SU-DHL-6 (cell line): Measurements from ENCODE around the gene ALAS2.
"Not testable (repeated sequence)": the region's sequence is repeated elsewhere in the genome, so short reads cannot be mapped to it uniquely, and the experiment has no call there.

Experiments used
- H2AFZ ChIP-seq: fragments of 200-600 bp; sonication (generic); 2 replicates; pipeline ENCODE4 v1.6.1; 2014; ENCODE audit warnings: low read depth, mild to moderate bottlenecking, moderate library complexity, mixed read lengths, antibody characterized with exemption, low read length; ENCODE audit not compliant: severe bottlenecking
- H3F3A ChIP-seq: fragments of 200-600 bp; shearing (Covaris generic); 2 replicates; pipeline ENCODE4 v1.6.0; 2016; ENCODE audit warnings: antibody characterized with exemption, mild to moderate bottlenecking; ENCODE audit not compliant: insufficient read depth
- H3K27ac ChIP-seq: fragments of 200-600 bp; sonication (generic); 2 replicates; pipeline ENCODE4 v1.5.1; 2016; ENCODE audit warnings: low read depth, mild to moderate bottlenecking, low read length, moderate library complexity, mixed read lengths
- H3K27me3 ChIP-seq: fragments of 200-600 bp; sonication (generic), shearing (Covaris generic); 2 replicates; pipeline ENCODE4 v1.6.0; 2014; ENCODE audit warnings: mild to moderate bottlenecking, low read length
- H3K36me3 ChIP-seq: fragments of 200-600 bp; sonication (generic); 2 replicates; pipeline ENCODE4 v1.6.1; 2014; ENCODE audit warnings: mild to moderate bottlenecking, low read length, mixed read lengths
- H3K4me2 ChIP-seq: fragments of 300-600, 200-600 bp; shearing (Covaris generic), sonication (generic); 2 replicates; pipeline ENCODE4 v1.6.0; 2014; ENCODE audit warnings: low read length, low read depth, mild to moderate bottlenecking; ENCODE audit not compliant: poor library complexity, severe bottlenecking
- H3K4me3 ChIP-seq: fragments of 200-600 bp; sonication (generic); 2 replicates; pipeline ENCODE4 v1.5.1; 2014; ENCODE audit warnings: antibody characterized with exemption, low read length, mild to moderate bottlenecking, mixed read lengths; ENCODE audit not compliant: insufficient read depth, poor library complexity, severe bottlenecking
- H3K79me2 ChIP-seq: fragments of 200-600 bp; sonication (generic); 2 replicates; pipeline ENCODE4 v1.6.1; 2014; ENCODE audit warnings: mild to moderate bottlenecking, low read length, moderate library complexity; ENCODE audit not compliant: insufficient read depth
- H3K9ac ChIP-seq: fragments of 200-600 bp; sonication (generic); 2 replicates; pipeline ENCODE4 v1.7.0; 2014; ENCODE audit warnings: mild to moderate bottlenecking, low read length
- H3K9me2 ChIP-seq: fragments of 200-600 bp; sonication (generic); replicated peaks from 2 replicates; pipeline ENCODE4 v1.6.1; 2014; ENCODE audit warnings: low read length; ENCODE audit not compliant: insufficient read depth
- H3K9me3 ChIP-seq: fragments of 200-600 bp; sonication (generic); 2 replicates; pipeline ENCODE4 v1.6.1; 2014; ENCODE audit warnings: low read length, mixed read lengths; ENCODE audit not compliant: insufficient read depth
- H4K20me1 ChIP-seq: fragments of 200-600 bp; sonication (generic); 2 replicates; pipeline ENCODE4 v1.6.1; 2014; ENCODE audit warnings: low read depth, mild to moderate bottlenecking, antibody characterized with exemption, low read length, moderate library complexity, mixed read lengths
- EZH2phosphoT487 ChIP-seq: fragments of 200-600 bp; sonication (generic), shearing (Covaris generic); conservative IDR thresholded peaks from 2 replicates; pipeline ENCODE4 v1.6.1; 2018; ENCODE audit warnings: mild to moderate bottlenecking, antibody characterized with exemption, low read length, moderate library complexity, mixed read lengths
- TF ChIP-seq, protein P1 (sequence below): fragments of 200-600 bp; sonication (generic); IDR thresholded peaks from one replicate; pipeline ENCODE4 v1.5.1; 2017; ENCODE audit warnings: antibody characterized with exemption, mild to moderate bottlenecking, low read length, moderate library complexity; ENCODE audit not compliant: insufficient read depth, poor library complexity, severe bottlenecking

Gene ALAS2

DNA sequence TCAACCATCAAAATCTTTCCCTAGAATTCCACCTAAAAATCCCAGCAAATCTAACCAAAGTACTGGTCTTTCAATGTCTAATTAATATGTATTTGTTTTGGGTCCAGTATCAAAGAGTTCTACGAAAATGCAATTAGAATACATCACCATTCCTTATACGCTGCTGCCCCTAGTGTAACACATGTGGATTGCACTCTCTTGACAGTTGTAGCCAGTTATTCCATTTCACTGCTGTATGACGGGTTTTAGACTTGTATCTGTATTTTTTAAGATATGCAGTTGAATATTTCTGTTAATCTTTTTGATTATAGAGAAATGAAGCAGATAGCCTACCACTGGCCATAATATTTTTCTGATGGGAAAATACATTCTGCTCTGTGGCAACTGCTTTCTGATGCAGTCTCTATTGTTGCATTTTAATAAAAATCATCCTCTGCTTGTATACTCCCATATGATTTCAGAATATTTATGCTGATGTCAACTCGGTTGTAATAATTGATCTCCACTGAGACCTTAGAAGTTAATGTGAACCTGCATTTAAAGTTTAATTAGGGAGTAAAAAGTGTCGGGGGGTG, 27.0 kb upstream of the ALAS2 start:
- Histone ChIP-seq H2AFZ (no peak overlapping the region), H3K4me3 (no peak overlapping the region), H3K9ac (no peak overlapping the region), H3K27me3 (no peaks in the 10 kb centered on the region), H4K20me1 (no peaks in the 10 kb centered on the region), H3K36me3 (no peaks in the 10 kb centered on the region), H3K27ac (no peak overlapping the region), H3K4me2 (peak overlapping the region; percentile 10), H3K79me2 (no peaks in the 10 kb centered on the region), H3K9me3 (no peaks in the 10 kb centered on the region), H3K9me2 (no peaks in the 10 kb centered on the region), H3F3A (no peaks in the 10 kb centered on the region)
- TF ChIP-seq, protein P1, sequence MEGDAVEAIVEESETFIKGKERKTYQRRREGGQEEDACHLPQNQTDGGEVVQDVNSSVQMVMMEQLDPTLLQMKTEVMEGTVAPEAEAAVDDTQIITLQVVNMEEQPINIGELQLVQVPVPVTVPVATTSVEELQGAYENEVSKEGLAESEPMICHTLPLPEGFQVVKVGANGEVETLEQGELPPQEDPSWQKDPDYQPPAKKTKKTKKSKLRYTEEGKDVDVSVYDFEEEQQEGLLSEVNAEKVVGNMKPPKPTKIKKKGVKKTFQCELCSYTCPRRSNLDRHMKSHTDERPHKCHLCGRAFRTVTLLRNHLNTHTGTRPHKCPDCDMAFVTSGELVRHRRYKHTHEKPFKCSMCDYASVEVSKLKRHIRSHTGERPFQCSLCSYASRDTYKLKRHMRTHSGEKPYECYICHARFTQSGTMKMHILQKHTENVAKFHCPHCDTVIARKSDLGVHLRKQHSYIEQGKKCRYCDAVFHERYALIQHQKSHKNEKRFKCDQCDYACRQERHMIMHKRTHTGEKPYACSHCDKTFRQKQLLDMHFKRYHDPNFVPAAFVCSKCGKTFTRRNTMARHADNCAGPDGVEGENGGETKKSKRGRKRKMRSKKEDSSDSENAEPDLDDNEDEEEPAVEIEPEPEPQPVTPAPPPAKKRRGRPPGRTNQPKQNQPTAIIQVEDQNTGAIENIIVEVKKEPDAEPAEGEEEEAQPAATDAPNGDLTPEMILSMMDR: peak; percentile 49
- no peak for TF ChIP-seq EZH2phosphoT487

DNA sequence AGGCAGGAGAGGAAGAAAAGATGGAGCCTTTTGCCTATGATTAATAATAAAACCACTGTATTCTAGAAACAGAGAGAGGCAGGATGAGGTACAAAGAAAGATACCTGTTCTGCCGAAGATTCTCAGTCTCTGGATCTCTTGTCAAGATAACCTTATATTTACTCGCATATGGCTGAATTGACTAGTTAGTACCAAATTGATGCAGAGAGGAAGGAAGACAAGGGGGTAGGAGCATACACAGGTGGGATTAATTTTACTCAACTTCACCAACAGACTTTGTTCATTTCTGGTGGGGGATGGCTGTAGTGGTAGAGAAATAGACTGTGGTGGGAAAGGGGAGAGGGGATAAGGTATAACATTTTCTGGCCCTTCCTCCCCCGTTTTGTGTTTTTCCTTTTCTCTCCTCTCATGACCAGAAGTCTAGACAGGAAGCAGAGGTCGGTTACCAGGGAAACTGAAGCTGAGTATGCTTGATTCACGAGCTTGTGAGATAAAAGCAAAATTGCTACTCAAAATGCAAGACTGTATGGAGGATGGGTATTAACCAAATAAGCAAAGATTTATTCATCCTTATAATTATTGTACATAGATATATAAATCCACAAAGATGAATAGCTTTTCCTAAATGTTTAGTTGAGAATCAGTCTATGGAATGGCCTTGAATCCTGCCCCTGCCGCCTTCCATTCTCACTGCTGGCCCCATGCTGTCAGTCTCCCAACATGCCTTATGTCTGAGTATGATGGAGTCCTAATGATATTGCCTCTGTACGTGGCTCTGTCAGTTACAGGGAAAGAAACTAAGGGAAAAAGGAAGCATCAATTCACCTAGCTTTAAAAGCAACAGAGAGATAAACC, 26.3 kb upstream of the ALAS2 start:
- no peaks in the 10 kb centered on the region for H3F3A ChIP-seq
- no peak overlapping the region for H3K9ac ChIP-seq
- no peaks in the 10 kb centered on the region for H3K9me2 ChIP-seq
- H3K4me3 ChIP-seq: no peak overlapping the region
- no peaks in the 10 kb centered on the region for H3K79me2 ChIP-seq
- H3K4me2 ChIP-seq: peak overlapping the region; percentile 10
- H3K36me3 ChIP-seq: no peaks in the 10 kb centered on the region
- H3K27ac ChIP-seq: no peak overlapping the region
- H2AFZ ChIP-seq: no peak overlapping the region
- TF ChIP-seq, protein P1: no peak
- no peak for TF ChIP-seq EZH2phosphoT487
- no peaks in the 10 kb centered on the region for H3K9me3 ChIP-seq
- no peaks in the 10 kb centered on the region for H3K27me3 ChIP-seq
- H4K20me1 ChIP-seq: no peaks in the 10 kb centered on the region

DNA sequence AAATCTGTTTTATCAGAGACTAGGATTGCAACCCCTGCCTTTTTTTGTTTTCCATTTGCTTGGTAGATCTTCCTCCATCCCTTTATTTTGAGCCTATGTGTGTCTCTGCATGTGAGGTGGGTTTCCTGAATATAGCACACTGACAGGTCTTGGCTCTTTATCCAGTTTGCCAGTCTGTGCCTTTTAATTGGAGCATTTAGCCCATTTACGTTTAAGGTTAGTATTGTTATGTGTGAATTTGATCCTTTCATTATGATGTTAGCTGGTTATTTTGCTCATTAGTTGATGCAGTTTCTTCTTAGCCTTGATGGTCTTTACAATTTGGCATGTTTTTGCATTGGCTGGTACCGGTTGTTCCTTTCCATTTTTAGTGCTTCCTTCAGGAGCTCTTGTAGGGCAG, 19.8 kb upstream of the ALAS2 start:
- H3K36me3 ChIP-seq, H3K4me2 ChIP-seq, H3K79me2 ChIP-seq, H3K9me3 ChIP-seq, H3K9ac ChIP-seq, H3K9me2 ChIP-seq, H3F3A ChIP-seq, H3K27ac ChIP-seq, H2AFZ ChIP-seq, H3K27me3 ChIP-seq, H4K20me1 ChIP-seq, H3K4me3 ChIP-seq: not testable (repeated sequence)

DNA sequence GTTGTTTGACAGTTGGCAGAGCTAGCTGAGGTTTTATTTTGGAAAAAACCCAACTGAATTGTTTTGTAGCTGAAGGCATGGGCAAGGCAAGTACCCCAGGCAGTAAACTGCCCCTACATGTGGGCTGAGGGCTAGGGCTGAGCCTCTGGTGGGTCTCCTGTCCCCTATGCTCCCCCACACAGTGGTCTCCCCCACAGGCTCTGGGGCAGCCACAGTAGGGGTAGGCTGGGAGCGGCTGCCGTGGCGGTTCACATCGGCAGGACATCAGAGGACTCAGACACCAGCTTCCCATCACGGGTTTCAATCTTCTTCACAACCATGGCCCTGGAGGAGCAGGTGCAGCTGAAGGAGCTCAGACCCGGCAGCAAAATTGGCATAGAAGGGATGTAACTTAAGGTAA, 10.7 kb upstream of the ALAS2 start:
- no peaks in the 10 kb centered on the region for H3F3A ChIP-seq
- H3K4me3 ChIP-seq: no peak overlapping the region
- H3K27me3 ChIP-seq: no peaks in the 10 kb centered on the region
- no peaks in the 10 kb centered on the region for H3K36me3 ChIP-seq
- H3K9me3 ChIP-seq: no peaks in the 10 kb centered on the region
- no peaks in the 10 kb centered on the region for H3K9me2 ChIP-seq
- no peaks in the 10 kb centered on the region for H3K79me2 ChIP-seq
- no peak overlapping the region for H3K4me2 ChIP-seq
- TF ChIP-seq, protein P1: no peak
- no peak overlapping the region for H3K27ac ChIP-seq
- H2AFZ ChIP-seq: no peak overlapping the region
- H3K9ac ChIP-seq: no peak overlapping the region
- H4K20me1 ChIP-seq: no peaks in the 10 kb centered on the region
